ENCODE measurements around the gene SEMA4G. TPM values are rescaled to one million over a fixed set of nuclear protein-coding genes. Genes with fewer than 3 reads are reported as not detected.

Gene SEMA4G
- total and polyA plus RNA-seq, 2 of the 13 experiments (the other 11 are each of a cell fraction or from before 2014, with no cell fraction given), result 46.2 to 207 TPM

- TF ChIP-seq MLX (CRISPR knock-in tag; IDR thresholded peaks at IDR 0.05) (no peak), ZNF841 (CRISPR knock-in tag; IDR thresholded peaks at IDR 0.05; ENCODE audit: borderline replicate concordance) (no peak), XRCC5 (optimal IDR thresholded peaks at IDR 0.05; ENCODE audit: low read length) (no peak), TFAP4 (IDR thresholded peaks at IDR 0.05; ENCODE audit: borderline replicate concordance, low read depth) (no peak), ZNF24 (IDR thresholded peaks at IDR 0.05) (no peak), SP140L (CRISPR knock-in tag; IDR thresholded peaks at IDR 0.05; ENCODE audit: borderline replicate concordance) (no peak), HNF1A (IDR thresholded peaks at IDR 0.05; ENCODE audit: low read depth) (no peak), HNF1A (CRISPR knock-in tag; IDR thresholded peaks at IDR 0.05; ENCODE audit: borderline replicate concordance) (no peak), LCORL (IDR thresholded peaks at IDR 0.05) (no peak), LCORL (CRISPR knock-in tag; IDR thresholded peaks at IDR 0.05) (no peak), ZBTB46 (CRISPR knock-in tag; IDR thresholded peaks at IDR 0.05; ENCODE audit: borderline replicate concordance) (no peak), ZNF12 (CRISPR knock-in tag; IDR thresholded peaks at IDR 0.05) (no peak), NONO (IDR thresholded peaks at IDR 0.05) (no peak), NONO (CRISPR knock-in tag; conservative IDR thresholded peaks at IDR 0.05) (0 out of 2 replicates have a peak, but pooled peaks have one; percentile 41), ZNF615 (CRISPR knock-in tag; IDR thresholded peaks at IDR 0.05; ENCODE audit: borderline replicate concordance) (no peak), ZNF510 (CRISPR knock-in tag; IDR thresholded peaks at IDR 0.05; ENCODE audit: low read depth) (no peak), ZNF225 (CRISPR knock-in tag; IDR thresholded peaks at IDR 0.05) (no peak), ZNF644 (CRISPR knock-in tag; IDR thresholded peaks at IDR 0.05; ENCODE audit: low read depth) (no peak), NFE2 (CRISPR knock-in tag; IDR thresholded peaks at IDR 0.05) (no peak), KAT7 (CRISPR knock-in tag; IDR thresholded peaks at IDR 0.05; ENCODE audit: borderline replicate concordance) (peak; percentile 41; the same call in 1 of the 2 replicates), CAMTA2 (CRISPR knock-in tag; IDR thresholded peaks at IDR 0.05; ENCODE audit: borderline replicate concordance) (0 out of 2 replicates have a peak, but pooled peaks have one; percentile 32)
Observed at GRCh38 chr10:101000127-101000914, 31.0 kb downstream of the SEMA4G start (continued).
